Astrocyte (in vitro differentiated cells and primary cell): ENCODE results near the gene RASGRF2. TPM values are rescaled to one million over a fixed set of nuclear protein-coding genes. Genes with fewer than 3 reads are reported as not detected.

ENCODE experiments used
- DNase-seq: peaks from one replicate; pipeline ENCODE4 v3.0.0-alpha.2; 2010; ENCODE audit warnings: low read depth
- FAIRE-seq: peaks from 2 replicates; lab custom pipeline; 2011; peaks lifted over from hg19 to GRCh38; lab: Jason Lieb, UNC
- H2AFZ ChIP-seq: 2 replicates; pipeline ENCODE4 v1.6.0; 2012; ENCODE audit warnings: low read depth, low read length, inconsistent platforms
- H3K27ac ChIP-seq: 2 replicates; pipeline ENCODE4 v1.5.1; 2011; ENCODE audit warnings: low read depth, low read length, inconsistent platforms
- H3K27me3 ChIP-seq: 2 replicates; pipeline ENCODE4 v1.6.0; 2011; ENCODE audit warnings: low read length, inconsistent platforms; ENCODE audit not compliant: insufficient read depth
- H3K36me3 ChIP-seq: 2 replicates; pipeline ENCODE4 v1.5.1; 2011; ENCODE audit warnings: low read length, inconsistent platforms; ENCODE audit not compliant: insufficient read depth
- H3K4me1 ChIP-seq: 2 replicates; pipeline ENCODE4 v1.5.1; 2011; ENCODE audit warnings: low read length, inconsistent platforms; ENCODE audit not compliant: insufficient read depth
- H3K4me2 ChIP-seq: 2 replicates; pipeline ENCODE4 v1.6.0; 2012; ENCODE audit warnings: low read length, inconsistent platforms
- H3K4me3 ChIP-seq: 2 replicates; pipeline ENCODE4 v1.5.1; 2011; ENCODE audit warnings: low read depth, mild to moderate bottlenecking, low read length, inconsistent platforms; ENCODE audit not compliant: insufficient read depth
- H3K79me2 ChIP-seq: 2 replicates; pipeline ENCODE4 v1.6.0; 2012; ENCODE audit warnings: mild to moderate bottlenecking, low read length, inconsistent platforms; ENCODE audit not compliant: insufficient read depth
- H3K9ac ChIP-seq: 2 replicates; pipeline ENCODE4 v1.6.0; 2012; ENCODE audit warnings: mild to moderate bottlenecking, low read length, inconsistent platforms
- H3K9me3 ChIP-seq: 2 replicates; pipeline ENCODE4 v1.5.1; 2012; ENCODE audit warnings: low read depth, mild to moderate bottlenecking, low read length, inconsistent platforms; ENCODE audit not compliant: insufficient read depth
- H4K20me1 ChIP-seq: 2 replicates; pipeline ENCODE4 v1.6.0; 2012; ENCODE audit warnings: low read length, inconsistent platforms; ENCODE audit not compliant: insufficient read depth
- H3K27ac Mint-ChIP-seq: one replicate; pipeline ENCODE4 v1.8.0; 2021; ENCODE audit warnings: mild to moderate bottlenecking, mixed read lengths; ENCODE audit not compliant: unreplicated experiment
- H3K27me3 Mint-ChIP-seq: one replicate; pipeline ENCODE4 v1.8.0; 2021; ENCODE audit warnings: low read depth, mixed read lengths; ENCODE audit not compliant: unreplicated experiment
- H3K36me3 Mint-ChIP-seq: one replicate; pipeline ENCODE4 v1.8.0; 2021; ENCODE audit warnings: low read depth, mixed read lengths; ENCODE audit not compliant: unreplicated experiment
- H3K4me1 Mint-ChIP-seq: one replicate; pipeline ENCODE4 v1.8.0; 2021; ENCODE audit warnings: low read depth, mixed read lengths; ENCODE audit not compliant: unreplicated experiment
- H3K4me3 Mint-ChIP-seq: one replicate; pipeline ENCODE4 v1.8.0; 2021; ENCODE audit warnings: mild to moderate bottlenecking, moderate library complexity, mixed read lengths; ENCODE audit not compliant: unreplicated experiment
- H3K9me3 Mint-ChIP-seq: one replicate; pipeline ENCODE4 v1.8.0; 2021; ENCODE audit warnings: mild to moderate bottlenecking, mixed read lengths; ENCODE audit not compliant: unreplicated experiment
- CTCF ChIP-seq: IDR thresholded peaks from 2 replicates; pipeline ENCODE4 v1.5.1; 2011; ENCODE audit warnings: low read depth, mild to moderate bottlenecking, inconsistent platforms, low read length, moderate library complexity; ENCODE audit not compliant: insufficient read depth
- EZH2 ChIP-seq: IDR thresholded peaks from 2 replicates; pipeline ENCODE4 v1.6.1; 2012; ENCODE audit warnings: mild to moderate bottlenecking, low read length, inconsistent platforms; ENCODE audit not compliant: insufficient read depth
- total RNA-seq: library from RNA; stranded (reverse); gene quantifications from 2 replicates; pipeline ENCODE4 v1.2.1, GENCODE V29; 2021

Gene RASGRF2
- total RNA-seq, 1 donor from 2014 or later, result 8.0 TPM

DNA sequence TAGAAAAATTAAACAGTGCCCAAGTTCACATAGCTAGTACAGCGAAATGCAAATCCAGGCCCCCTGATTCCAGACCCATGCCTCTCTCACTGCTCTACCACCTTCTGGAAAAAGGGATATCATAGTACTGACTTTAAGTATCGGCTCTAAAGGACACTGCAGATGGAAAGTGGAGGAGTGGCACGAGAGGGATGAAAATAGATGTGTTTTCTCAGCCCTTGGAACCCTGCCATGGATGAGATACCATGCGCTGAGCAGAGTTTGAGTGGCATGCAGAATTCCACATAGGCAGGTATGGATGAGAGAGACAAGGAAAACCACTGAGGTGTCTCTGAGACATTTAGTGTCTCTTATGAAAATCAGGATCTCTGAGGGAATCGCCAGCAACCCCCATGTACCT is 291.8 kb downstream of the RASGRF2 start:
- H3K4me1 ChIP-seq, result peaks cover 13% of the 10 kb centered on the region
- no peak overlapping the region for H3K4me3 Mint-ChIP-seq
- peaks cover 3% of the 10 kb centered on the region for H3K36me3 Mint-ChIP-seq
- peaks cover 14% of the 10 kb centered on the region for H3K4me1 Mint-ChIP-seq
- H3K9me3 Mint-ChIP-seq, result no peaks in the 10 kb centered on the region
- no peak overlapping the region for H3K4me2 ChIP-seq
- DNase-seq, result no peak
- no peak overlapping the region for H3K27ac Mint-ChIP-seq
- H3K4me3 ChIP-seq, result no peak overlapping the region
- H4K20me1 ChIP-seq, result peaks cover 4% of the 10 kb centered on the region
- no peak overlapping the region for H2AFZ ChIP-seq
- H3K9ac ChIP-seq, result no peak overlapping the region
- H3K9me3 ChIP-seq, result no peaks in the 10 kb centered on the region
- FAIRE-seq, result no peak
- no peaks in the 10 kb centered on the region for H3K79me2 ChIP-seq
- H3K27ac ChIP-seq, result no peak overlapping the region
- no peaks in the 10 kb centered on the region for H3K27me3 Mint-ChIP-seq
- no peaks in the 10 kb centered on the region for H3K27me3 ChIP-seq
- TF ChIP-seq CTCF, result no peak
- TF ChIP-seq EZH2, result no peak
- H3K36me3 ChIP-seq, result no peaks in the 10 kb centered on the region

DNA sequence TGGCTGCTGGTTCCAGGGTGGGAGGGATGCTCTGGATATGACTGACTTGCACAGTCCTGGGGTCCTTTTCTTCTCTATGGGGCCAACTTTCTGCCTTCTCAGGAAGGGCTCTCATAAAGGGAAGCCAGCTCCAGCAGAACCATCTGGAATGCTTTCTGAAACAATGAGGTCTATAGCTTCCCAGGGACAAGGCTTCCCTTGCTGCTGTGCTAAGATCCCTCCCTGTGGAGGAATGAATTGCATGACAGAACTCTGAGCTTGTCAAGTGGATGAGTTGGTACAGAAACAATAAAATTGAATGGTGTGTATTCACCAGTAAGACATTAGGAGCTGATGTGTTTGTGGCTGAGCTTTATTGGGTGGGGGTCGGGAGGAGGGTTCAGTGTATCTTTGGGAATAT is 292.7 kb downstream of the RASGRF2 start:
- no peaks in the 10 kb centered on the region for H3K27me3 Mint-ChIP-seq
- peaks cover 5% of the 10 kb centered on the region for H3K4me1 Mint-ChIP-seq
- H3K9me3 ChIP-seq, result no peaks in the 10 kb centered on the region
- no peaks in the 10 kb centered on the region for H3K27me3 ChIP-seq
- no peak overlapping the region for H2AFZ ChIP-seq
- no peak overlapping the region for H3K4me3 ChIP-seq
- no peak overlapping the region for H3K9ac ChIP-seq
- H3K4me3 Mint-ChIP-seq, result no peak overlapping the region
- no peak for FAIRE-seq
- H3K4me1 ChIP-seq, result peaks cover 4% of the 10 kb centered on the region
- no peak overlapping the region for H3K27ac ChIP-seq
- H3K36me3 Mint-ChIP-seq, result peaks cover 3% of the 10 kb centered on the region
- no peak overlapping the region for H3K27ac Mint-ChIP-seq
- no peaks in the 10 kb centered on the region for H3K36me3 ChIP-seq
- no peak for DNase-seq
- H3K9me3 Mint-ChIP-seq, result no peaks in the 10 kb centered on the region
- no peaks in the 10 kb centered on the region for H3K79me2 ChIP-seq
- peaks cover 7% of the 10 kb centered on the region for H4K20me1 ChIP-seq
- no peak for TF ChIP-seq CTCF
- TF ChIP-seq EZH2, result no peak
- H3K4me2 ChIP-seq, result no peak overlapping the region

DNA sequence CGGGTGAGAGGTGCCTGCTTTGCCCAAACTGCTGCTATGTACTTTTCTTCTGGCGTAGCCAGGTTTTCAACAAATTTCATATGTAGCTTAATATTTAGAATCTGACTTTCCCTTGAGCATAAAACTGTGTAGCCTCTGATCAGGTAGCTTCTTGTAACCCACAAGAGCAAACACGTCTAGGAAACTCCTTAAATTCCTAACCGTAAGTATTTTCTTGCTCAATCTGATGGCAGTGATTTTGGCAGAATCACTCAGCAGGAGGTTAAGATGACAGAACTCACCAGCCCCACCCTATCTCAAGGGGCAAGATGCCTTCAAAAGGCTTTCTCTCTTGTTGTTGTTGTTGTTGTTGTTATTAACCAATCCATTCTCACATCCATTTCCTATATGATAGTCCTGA is 293.7 kb downstream of the RASGRF2 start:
- Mint-ChIP-seq H3K36me3 (peaks cover 3% of the 10 kb centered on the region), H3K27ac (no peak overlapping the region), H3K27me3 (no peaks in the 10 kb centered on the region), H3K4me3 (no peak overlapping the region), H3K4me1 (no peaks in the 10 kb centered on the region), H3K9me3 (no peaks in the 10 kb centered on the region)
- no peaks in the 10 kb centered on the region for H3K79me2 ChIP-seq
- DNase-seq (no peak), FAIRE-seq (no peak)
- no peaks in the 10 kb centered on the region for H3K36me3 ChIP-seq
- no peak overlapping the region for H3K4me3 ChIP-seq
- TF ChIP-seq EZH2, result no peak
- TF ChIP-seq CTCF, result no peak
- no peaks in the 10 kb centered on the region for H3K4me1 ChIP-seq
- H3K9ac ChIP-seq, result no peak overlapping the region
- no peaks in the 10 kb centered on the region for H3K9me3 ChIP-seq
- H3K27ac ChIP-seq, result no peak overlapping the region
- H2AFZ ChIP-seq, result no peak overlapping the region
- no peak overlapping the region for H3K4me2 ChIP-seq
- H4K20me1 ChIP-seq, result peaks cover 7% of the 10 kb centered on the region
- H3K27me3 ChIP-seq, result no peaks in the 10 kb centered on the region
